GM10248 (cell line): Measurements from ENCODE around the gene TMEM207.

Experiments
- CTCF ChIA-PET: fragments of 300-600 bp; sonication (Branson Sonifier 250); formaldehyde crosslinking; extraction: SDS; loops from one replicate; lab custom pipeline; 2021; ENCODE audit warnings: antibody characterized with exemption; lab: Yijun Ruan, JAX
- POLR2A ChIA-PET: fragments of 350-650 bp; sonication (Branson Sonifier 250); formaldehyde crosslinking; extraction: SDS; loops from one replicate; lab custom pipeline; 2020; ENCODE audit warnings: antibody characterized with exemption; lab: Yijun Ruan, JAX
- DNase-seq: peaks from one replicate; pipeline ENCODE4 v3.0.0; 2012; ENCODE audit errors: extremely low spot score
- CTCF ChIP-seq: IDR thresholded peaks from 2 replicates; pipeline ENCODE4 v1.5.1; 2012; ENCODE audit warnings: mild to moderate bottlenecking, low read depth; ENCODE audit errors: extremely low read depth, missing control alignments, control extremely low read depth

TMEM207 gene

GRCh38 chr3:190429681-190430080, 20.0 kb downstream of the TMEM207 start:
- DNase-seq, result no peak
- no peak for TF ChIP-seq CTCF
- POLR2A ChIA-PET, result no interaction called here
- CTCF ChIA-PET, result no interaction called here

GRCh38 chr3:190426806-190427507, 22.7 kb downstream of the TMEM207 start:
- TF ChIP-seq CTCF, result no peak
- CTCF ChIA-PET, result interaction anchor here (2.2 to 5.8 kb wide), 3 partner anchors 14 to 466 kb away, joined by 5 to 56 read pairs (median 11); no protein-coding TSS in a partner anchor
- no peak for DNase-seq
- POLR2A ChIA-PET, result no interaction called here

- DNase-seq, result no peak
- CTCF ChIA-PET, result interaction anchor here (1.0 to 5.8 kb wide), 10 partner anchors 9 to 478 kb away, joined by 3 to 56 read pairs (median 5); no protein-coding TSS in a partner anchor
- TF ChIP-seq CTCF, result no peak
- POLR2A ChIA-PET, result no interaction called here
Measured at GRCh38 chr3:190425833-190426232, 23.9 kb downstream of the TMEM207 start.

- TF ChIP-seq CTCF, result peak; percentile 50
- ChIA-PET CTCF (interaction anchor here (0.6 to 5.8 kb wide), 21 partner anchors 8 to 477 kb away, joined by 3 to 56 read pairs (median 3); partner anchors contain the start of gene TMEM207), POLR2A (no interaction called here)
- DNase-seq, result peak; percentile 35
Measured at GRCh38 chr3:190424478-190425439, 24.9 kb downstream of the TMEM207 start.

- no peak for TF ChIP-seq CTCF
- DNase-seq, result no peak
- POLR2A ChIA-PET, result no interaction called here
- CTCF ChIA-PET, result interaction anchor here (0.7 to 5.8 kb wide), 11 partner anchors 10 to 463 kb away, joined by 3 to 56 read pairs (median 5); partner anchors contain the start of gene CLDN1
Measured at GRCh38 chr3:190424108-190424477, 25.6 kb downstream of the TMEM207 start.

- TF ChIP-seq CTCF, result no peak
- POLR2A ChIA-PET, result no interaction called here
- DNase-seq, result no peak
- CTCF ChIA-PET, result interaction anchor here (0.8 to 2.4 kb wide), 7 partner anchors 9 to 453 kb away, joined by 3 to 16 read pairs (median 3); no protein-coding TSS in a partner anchor
Measured at GRCh38 chr3:190414297-190414696, 35.4 kb downstream of the TMEM207 start.
